Peyer's patch (tissue), 4 donors: ENCODE results near the gene BDNF.

ENCODE experiments used
- POLR2A ChIP-seq, 2 donors: fragments of 450-650 bp; IDR thresholded peaks; one replicate each; pipeline ENCODE4 v1.5.1; 2017; ENCODE audit warnings: antibody characterized with exemption in 2 of 2, mild to moderate bottlenecking in 2 of 2, moderate library complexity in 2 of 2
- TF ChIP-seq, protein P1 (sequence below), 6 experiments: fragments of 450-650 bp in 4 of 6; fragments of 200-600 bp in 2 of 6; sonication (generic) in 1 of 6; IDR thresholded peaks; one replicate each; pipeline ENCODE4 v1.5.1; 2017 to 2019; ENCODE audit warnings: antibody characterized with exemption in 6 of 6, mild to moderate bottlenecking in 3 of 6, moderate library complexity in 1 of 6

DNA sequence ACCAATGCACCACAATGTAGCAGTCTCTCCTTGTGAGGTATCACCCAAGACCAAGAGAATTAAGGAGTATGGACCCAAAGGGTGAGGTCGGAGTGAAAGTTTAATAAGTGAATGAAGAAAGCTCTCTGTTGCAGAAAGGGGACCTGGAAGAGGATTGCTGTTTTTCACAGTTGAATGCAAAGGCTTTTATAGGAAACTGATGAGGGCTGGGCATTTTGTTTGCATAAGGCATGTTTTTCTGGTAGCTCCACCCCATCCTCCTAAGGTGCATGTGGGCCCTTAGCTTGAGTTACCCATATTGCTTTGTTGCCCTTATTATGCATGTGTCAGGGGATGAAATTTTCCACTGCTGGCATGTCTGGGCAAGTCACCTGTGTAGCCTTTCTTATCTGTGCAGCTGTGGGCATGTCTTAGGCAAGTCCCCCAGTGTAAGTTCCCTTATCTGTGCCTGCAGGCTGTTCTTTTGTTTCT, 64.7 kb downstream of the BDNF start:
- TF ChIP-seq, protein P1, sequence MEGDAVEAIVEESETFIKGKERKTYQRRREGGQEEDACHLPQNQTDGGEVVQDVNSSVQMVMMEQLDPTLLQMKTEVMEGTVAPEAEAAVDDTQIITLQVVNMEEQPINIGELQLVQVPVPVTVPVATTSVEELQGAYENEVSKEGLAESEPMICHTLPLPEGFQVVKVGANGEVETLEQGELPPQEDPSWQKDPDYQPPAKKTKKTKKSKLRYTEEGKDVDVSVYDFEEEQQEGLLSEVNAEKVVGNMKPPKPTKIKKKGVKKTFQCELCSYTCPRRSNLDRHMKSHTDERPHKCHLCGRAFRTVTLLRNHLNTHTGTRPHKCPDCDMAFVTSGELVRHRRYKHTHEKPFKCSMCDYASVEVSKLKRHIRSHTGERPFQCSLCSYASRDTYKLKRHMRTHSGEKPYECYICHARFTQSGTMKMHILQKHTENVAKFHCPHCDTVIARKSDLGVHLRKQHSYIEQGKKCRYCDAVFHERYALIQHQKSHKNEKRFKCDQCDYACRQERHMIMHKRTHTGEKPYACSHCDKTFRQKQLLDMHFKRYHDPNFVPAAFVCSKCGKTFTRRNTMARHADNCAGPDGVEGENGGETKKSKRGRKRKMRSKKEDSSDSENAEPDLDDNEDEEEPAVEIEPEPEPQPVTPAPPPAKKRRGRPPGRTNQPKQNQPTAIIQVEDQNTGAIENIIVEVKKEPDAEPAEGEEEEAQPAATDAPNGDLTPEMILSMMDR (IDR thresholded peaks at IDR 0.05) = no peak
- no peak for TF ChIP-seq POLR2A (IDR thresholded peaks at IDR 0.05)
